ENCODE results near the gene FMNL2.

Gene FMNL2

GRCh38 chr2:152370783-152371182, 35.8 kb downstream of the FMNL2 start:
- Histone ChIP-seq H3K27ac (no peak overlapping the region), H3K36me3 (no peaks in the 10 kb centered on the region), H3K4me3 (ENCODE audit: low read depth, low read length) (no peak overlapping the region), H3K27me3 (ENCODE audit: insufficient read depth, low read depth, severe bottlenecking) (no peaks in the 10 kb centered on the region), H3K9me3 (ENCODE audit: severe bottlenecking) (no peaks in the 10 kb centered on the region)
- DNase-seq: no peak
- no peak for TF ChIP-seq CTCF (IDR thresholded peaks at IDR 0.05; ENCODE audit: low read depth, low read length)

- H3K27ac ChIP-seq: no peak overlapping the region
- no peaks in the 10 kb centered on the region for H3K36me3 ChIP-seq
- H3K9me3 ChIP-seq (ENCODE audit: severe bottlenecking): no peaks in the 10 kb centered on the region
- no peak for TF ChIP-seq CTCF (IDR thresholded peaks at IDR 0.05; ENCODE audit: low read depth, low read length)
- H3K4me3 ChIP-seq (ENCODE audit: low read depth, low read length): no peak overlapping the region
- H3K27me3 ChIP-seq (ENCODE audit: insufficient read depth, low read depth, severe bottlenecking): no peaks in the 10 kb centered on the region
- DNase-seq: no peak
Observed at GRCh38 chr2:152372438-152372984, 37.5 kb downstream of the FMNL2 start.

- H3K9me3 ChIP-seq (ENCODE audit: severe bottlenecking): no peaks in the 10 kb centered on the region
- DNase-seq: no peak
- no peak overlapping the region for H3K27ac ChIP-seq
- no peak overlapping the region for H3K4me3 ChIP-seq (ENCODE audit: low read depth, low read length)
- no peaks in the 10 kb centered on the region for H3K36me3 ChIP-seq
- no peaks in the 10 kb centered on the region for H3K27me3 ChIP-seq (ENCODE audit: insufficient read depth, low read depth, severe bottlenecking)
- no peak for TF ChIP-seq CTCF (IDR thresholded peaks at IDR 0.05; ENCODE audit: low read depth, low read length)
Observed at GRCh38 chr2:152375174-152375573, 40.2 kb downstream of the FMNL2 start.

- Histone ChIP-seq H3K36me3 (no peaks in the 10 kb centered on the region), H3K9me3 (ENCODE audit: severe bottlenecking) (no peaks in the 10 kb centered on the region), H3K27ac (no peak overlapping the region), H3K27me3 (ENCODE audit: insufficient read depth, low read depth, severe bottlenecking) (no peaks in the 10 kb centered on the region), H3K4me3 (ENCODE audit: low read depth, low read length) (no peak overlapping the region)
- DNase-seq: no peak
- no peak for TF ChIP-seq CTCF (IDR thresholded peaks at IDR 0.05; ENCODE audit: low read depth, low read length)
Observed at GRCh38 chr2:152376385-152376784, 41.4 kb downstream of the FMNL2 start.

- no peak for DNase-seq
- no peaks in the 10 kb centered on the region for H3K9me3 ChIP-seq (ENCODE audit: severe bottlenecking)
- no peak overlapping the region for H3K4me3 ChIP-seq (ENCODE audit: low read depth, low read length)
- no peaks in the 10 kb centered on the region for H3K27me3 ChIP-seq (ENCODE audit: insufficient read depth, low read depth, severe bottlenecking)
- H3K36me3 ChIP-seq: no peaks in the 10 kb centered on the region
- TF ChIP-seq CTCF (IDR thresholded peaks at IDR 0.05; ENCODE audit: low read depth, low read length): no peak
- H3K27ac ChIP-seq: no peak overlapping the region
Observed at GRCh38 chr2:152376968-152377367, 42.0 kb downstream of the FMNL2 start.

GRCh38 chr2:152379089-152379488, 44.1 kb downstream of the FMNL2 start:
- Histone ChIP-seq H3K27me3 (ENCODE audit: insufficient read depth, low read depth, severe bottlenecking) (no peaks in the 10 kb centered on the region), H3K4me3 (ENCODE audit: low read depth, low read length) (no peak overlapping the region), H3K27ac (no peak overlapping the region), H3K9me3 (ENCODE audit: severe bottlenecking) (no peaks in the 10 kb centered on the region), H3K36me3 (no peaks in the 10 kb centered on the region)
- DNase-seq: no peak
- TF ChIP-seq CTCF (IDR thresholded peaks at IDR 0.05; ENCODE audit: low read depth, low read length): no peak
